H1 (cell line): ENCODE measurements around the gene ZNF281. TPM values are rescaled to one million over a fixed set of nuclear protein-coding genes. Genes with fewer than 3 reads are reported as not detected.
A peak's percentile ranks its signal among the peaks of the same experiment; 100 is the strongest.

Experiments used
- CEBPB ChIP-seq: IDR thresholded peaks from 2 replicates; pipeline ENCODE4 v1.6.1; 2012; ENCODE audit warnings: low read depth, low read length
- CREB1 ChIP-seq: IDR thresholded peaks from 2 replicates; pipeline ENCODE4 v1.6.1; 2012; ENCODE audit warnings: inconsistent platforms
- EZH2 ChIP-seq: fragments of 200-600 bp; sonication (generic); IDR thresholded peaks from 2 replicates; pipeline ENCODE4 v1.7.1; 2012; ENCODE audit warnings: low read depth, mild to moderate bottlenecking, moderate library complexity, low read length, inconsistent platforms; ENCODE audit not compliant: severe bottlenecking
- KDM4A ChIP-seq: IDR thresholded peaks from one replicate; pipeline ENCODE4 v1.7.1; 2012; ENCODE audit warnings: low read depth, mild to moderate bottlenecking, moderate library complexity, low read length, inconsistent platforms; ENCODE audit not compliant: severe bottlenecking
- MAX ChIP-seq: IDR thresholded peaks from 2 replicates; pipeline ENCODE4 v1.6.1; 2012; ENCODE audit warnings: inconsistent platforms
- NRF1 ChIP-seq: IDR thresholded peaks from 2 replicates; pipeline ENCODE4 v1.6.1; 2011; ENCODE audit warnings: mild to moderate bottlenecking, low read depth, low read length, improper control_type of control experiment
- PHF8 ChIP-seq: fragments of 200-600 bp; sonication (generic); conservative IDR thresholded peaks from 2 replicates; pipeline ENCODE4 v1.7.1; 2012; ENCODE audit warnings: low read depth, mild to moderate bottlenecking, inconsistent platforms, low read length, moderate library complexity
- POLR2A ChIP-seq, 2 experiments: IDR thresholded peaks; 1 replicate in 1 of 2; 2 replicates in 1 of 2; pipeline ENCODE4 v1.6.1; 2011; ENCODE audit warnings: low read depth in 2 of 2, low read length in 2 of 2, mild to moderate bottlenecking in 2 of 2; ENCODE audit errors: control extremely low read depth in 1 of 2
- RXRA ChIP-seq: IDR thresholded peaks from 2 replicates; pipeline ENCODE4 v1.6.1; 2011; ENCODE audit warnings: low read depth, mild to moderate bottlenecking, low read length, moderate library complexity; ENCODE audit not compliant: insufficient read depth
- SIN3A ChIP-seq, 2 experiments: IDR thresholded peaks in 1 of 2; conservative IDR thresholded peaks in 1 of 2; 2 replicates each; pipeline ENCODE4 v1.6.1; 2011 to 2012; ENCODE audit warnings: low read length in 2 of 2, improper control_type of control experiment in 1 of 2, low read depth in 1 of 2, mild to moderate bottlenecking in 1 of 2
- SIRT6 ChIP-seq: IDR thresholded peaks from one replicate; pipeline ENCODE4 v1.7.1; 2012; ENCODE audit warnings: low read length, inconsistent platforms
- SUZ12 ChIP-seq: fragments of 200-600 bp; sonication (generic); IDR thresholded peaks from 2 replicates; pipeline ENCODE4 v1.6.1; 2012; ENCODE audit warnings: mild to moderate bottlenecking, inconsistent platforms, low read length, moderate library complexity, mixed read lengths
- TAF1 ChIP-seq: IDR thresholded peaks from 2 replicates; pipeline ENCODE4 v1.6.1; 2011; ENCODE audit warnings: mild to moderate bottlenecking, low read depth, low read length
- TCF12 ChIP-seq: IDR thresholded peaks from 2 replicates; pipeline ENCODE4 v1.6.1; 2011; ENCODE audit warnings: low read depth, mild to moderate bottlenecking, low read length
- USF2 ChIP-seq: IDR thresholded peaks from 2 replicates; pipeline ENCODE4 v1.6.1; 2011; ENCODE audit warnings: low read length, improper control_type of control experiment
- ZNF274 ChIP-seq: IDR thresholded peaks from 2 replicates; pipeline ENCODE4 v1.7.0; 2012; ENCODE audit warnings: low read length, borderline replicate concordance; ENCODE audit errors: extremely low read depth
- polyA plus RNA-seq, 7 experiments: library from polyadenylated mRNA; depleted of rRNA in 3 of 7; stranded (reverse) in 5 of 7; unstranded in 2 of 7; fragments of >200 nt in 5 of 7; fragments of 200-250 nt in 2 of 7; gene quantifications; 1 replicate in 5 of 7; 2 replicates in 1 of 7; 4 replicates in 1 of 7; pipeline versions ENCODE4 v1.2.1 to v1.2.3, GENCODE V29; 2011 to 2013; ENCODE audit warnings: missing spikeins in 2 of 7, mixed read lengths in 2 of 7
- total RNA-seq: library from RNA; stranded (reverse); fragmentation: NEBNext Ultra II Directional; extraction: Animal tissue kit (Norgen Biotek cat#: 25700); gene quantifications from 2 replicates; pipeline ENCODE4 v1.2.1, GENCODE V29; 2021

ZNF281 gene
- total and polyA plus RNA-seq, 2 of the 8 experiments (the other 6 are each of a cell fraction or from before 2014, with no cell fraction given): 19.5 to 61.4 TPM

- TF ChIP-seq PHF8 (peak; percentile 88), USF2 (no peak), MAX (peak; percentile 50), ZNF274 (no peak), CREB1 (no peak), TCF12 (no peak), SIN3A (conservative IDR thresholded peaks at IDR 0.05 in 1 of 2, IDR thresholded peaks at IDR 0.05 in 1 of 2; ENCODE audit: low read depth in 1 of 2, low read length in 2 of 2) (peak in 1 of 2 experiments; percentile 42; a peak in 1 of 4 replicates), SUZ12 (no peak), TAF1 (peak; percentile 64; the same call in 1 of the 2 replicates), POLR2A (IDR thresholded peaks at IDR 0.05; ENCODE audit: control extremely low read depth in 1 of 2, low read depth in 2 of 2, low read length in 2 of 2) (peak; percentile 7 to 76), KDM4A (peak; percentile 55), CEBPB (no peak), NRF1 (peak; percentile 88), RXRA (no peak), SIRT6 (no peak), EZH2 (no peak)
These were observed at the start of gene ZNF281 (continued) for GRCh38 chr1:200409761-200410565.
